ENCODE measurements around the gene MSN. TPM values are rescaled to one million over a fixed set of nuclear protein-coding genes. Genes with fewer than 3 reads are reported as not detected.

The MSN gene
- total and polyA plus RNA-seq, 2 of the 13 experiments (the other 11 are each of a cell fraction or from before 2014, with no cell fraction given): 0.15 TPM; not detected in 1

DNA sequence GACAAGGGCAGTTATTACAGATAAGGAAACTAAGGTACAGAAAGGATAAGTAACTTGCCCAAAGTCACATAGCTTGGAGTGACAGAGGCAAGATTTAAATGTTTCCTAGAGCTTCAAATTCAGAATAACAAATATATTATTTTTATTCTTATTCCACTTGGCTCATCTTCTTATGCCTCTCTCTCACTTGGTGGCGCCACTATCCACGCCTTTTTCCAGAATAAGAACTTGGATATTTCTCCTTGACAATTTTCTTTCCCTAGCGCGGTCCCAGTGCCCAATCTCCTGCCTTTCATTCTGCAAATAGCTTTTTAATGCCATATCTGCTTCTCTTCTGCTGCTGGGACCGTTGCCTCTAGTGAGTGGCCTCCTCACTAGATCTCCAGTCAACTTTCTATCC is 78.5 kb downstream of the MSN start:
- Histone ChIP-seq H3K36me3 (replicated peaks in 1 of 2; ENCODE audit: control insufficient read depth in 1 of 2, insufficient read depth in 2 of 2, low read length in 2 of 2) (no peaks in the 10 kb centered on the region), H3K27ac (ENCODE audit: extremely low read length, insufficient read depth, low read length) (no peak overlapping the region), H3K27me3 (ENCODE audit: control insufficient read depth in 1 of 2, insufficient read depth in 2 of 2, low read length in 2 of 2) (no peaks in the 10 kb centered on the region), H3K79me2 (ENCODE audit: insufficient read depth, low read length) (no peaks in the 10 kb centered on the region), H3K4me2 (ENCODE audit: low read depth, low read length) (no peak overlapping the region), H2AFZ (ENCODE audit: low read length) (no peak overlapping the region), H4K20me1 (ENCODE audit: insufficient read depth, low read length) (no peaks in the 10 kb centered on the region), H3K9me3 (ENCODE audit: low read length) (no peaks in the 10 kb centered on the region), H3K4me1 (ENCODE audit: insufficient read depth, low read length) (no peaks in the 10 kb centered on the region), H3K4me3 (replicated peaks in 1 of 3; ENCODE audit: insufficient read depth in 1 of 3, low read depth in 2 of 3, low read length in 3 of 3) (no peak overlapping the region), H3K9ac (ENCODE audit: insufficient read depth, low read depth, low read length) (no peak overlapping the region)
- intact Hi-C loops (cut with micrococcal nuclease; ENCODE audit: unreplicated experiment): no loop called here
- WGBS (ENCODE audit: low lambda C conversion rate): 2% methylated on average over 5 of the region's 5 CpGs
- ATAC-seq (no peak), DNase-seq (ENCODE audit: low spot score) (no peak), FAIRE-seq (no peak)
- no TSS peak for BruUV-seq (replicated peaks)
- ChIA-PET POLR2A (no interaction called here), CTCF (ENCODE audit: low intra/inter-chr PET ratio, low total read pairs) (no interaction called here)
- TF ChIP-seq, protein P1, sequence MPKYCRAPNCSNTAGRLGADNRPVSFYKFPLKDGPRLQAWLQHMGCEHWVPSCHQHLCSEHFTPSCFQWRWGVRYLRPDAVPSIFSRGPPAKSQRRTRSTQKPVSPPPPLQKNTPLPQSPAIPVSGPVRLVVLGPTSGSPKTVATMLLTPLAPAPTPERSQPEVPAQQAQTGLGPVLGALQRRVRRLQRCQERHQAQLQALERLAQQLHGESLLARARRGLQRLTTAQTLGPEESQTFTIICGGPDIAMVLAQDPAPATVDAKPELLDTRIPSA (CRISPR knock-in tag; IDR thresholded peaks at IDR 0.05; ENCODE audit: borderline replicate concordance): no peak
- TF ChIP-seq DMAP1 (CRISPR knock-in tag; IDR thresholded peaks at IDR 0.05): no peak
- TF ChIP-seq, protein P2, sequence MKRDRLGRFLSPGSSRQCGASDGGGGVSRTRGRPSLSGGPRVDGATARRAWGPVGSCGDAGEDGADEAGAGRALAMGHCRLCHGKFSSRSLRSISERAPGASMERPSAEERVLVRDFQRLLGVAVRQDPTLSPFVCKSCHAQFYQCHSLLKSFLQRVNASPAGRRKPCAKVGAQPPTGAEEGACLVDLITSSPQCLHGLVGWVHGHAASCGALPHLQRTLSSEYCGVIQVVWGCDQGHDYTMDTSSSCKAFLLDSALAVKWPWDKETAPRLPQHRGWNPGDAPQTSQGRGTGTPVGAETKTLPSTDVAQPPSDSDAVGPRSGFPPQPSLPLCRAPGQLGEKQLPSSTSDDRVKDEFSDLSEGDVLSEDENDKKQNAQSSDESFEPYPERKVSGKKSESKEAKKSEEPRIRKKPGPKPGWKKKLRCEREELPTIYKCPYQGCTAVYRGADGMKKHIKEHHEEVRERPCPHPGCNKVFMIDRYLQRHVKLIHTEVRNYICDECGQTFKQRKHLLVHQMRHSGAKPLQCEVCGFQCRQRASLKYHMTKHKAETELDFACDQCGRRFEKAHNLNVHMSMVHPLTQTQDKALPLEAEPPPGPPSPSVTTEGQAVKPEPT (CRISPR knock-in tag; IDR thresholded peaks at IDR 0.05; ENCODE audit: low read depth): no peak
- TF ChIP-seq SP4 (CRISPR knock-in tag; IDR thresholded peaks at IDR 0.05): no peak
- in situ Hi-C loops (cut with HindIII; ENCODE audit: extremely low pct_ligation_motif_present, low pct_unique_long_range_greater_than_20kb): no loop called here

DNA sequence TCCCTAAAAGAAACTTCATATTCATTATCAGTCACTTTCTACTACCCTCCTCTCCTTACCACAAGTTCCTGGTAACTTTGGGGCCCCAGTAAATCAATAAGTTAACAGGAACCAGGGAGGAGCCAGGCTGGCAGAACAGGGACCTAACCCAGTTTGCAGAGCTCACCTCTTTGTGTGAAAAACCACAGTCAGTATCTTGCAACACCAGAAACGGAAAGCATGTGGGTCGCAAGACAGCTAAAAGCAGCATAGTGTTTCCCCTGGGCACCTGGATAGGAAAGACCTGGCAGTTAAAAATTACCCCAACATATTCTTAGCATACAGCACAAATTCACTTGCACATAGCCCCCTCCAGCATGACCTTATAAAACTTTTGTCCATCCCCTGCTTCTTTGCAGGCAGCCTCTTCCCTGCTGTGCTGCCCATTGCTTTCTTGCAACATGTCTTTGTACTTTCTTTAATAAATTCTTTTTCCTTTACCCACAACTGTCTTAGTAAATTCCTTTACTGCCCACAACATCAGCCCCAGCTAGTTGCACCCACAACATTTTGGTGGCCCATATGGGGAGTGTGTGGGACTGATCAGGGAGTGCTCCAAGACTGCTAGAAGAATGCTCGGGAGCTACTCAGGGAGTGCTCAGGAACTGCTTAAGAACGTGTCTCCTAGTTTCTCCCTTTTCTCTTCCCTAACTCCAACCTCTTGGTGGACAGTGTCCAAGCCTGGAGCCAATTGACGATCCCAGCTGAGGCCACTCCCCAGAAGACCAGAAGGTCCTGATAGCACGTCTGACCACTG is 83.4 kb downstream of the MSN start:
- in situ Hi-C loops (cut with HindIII; ENCODE audit: extremely low pct_ligation_motif_present, low pct_unique_long_range_greater_than_20kb) (no loop called here), intact Hi-C loops (cut with micrococcal nuclease; ENCODE audit: unreplicated experiment) (no loop called here)
- Histone ChIP-seq H3K9me3 (ENCODE audit: low read length) (no peaks in the 10 kb centered on the region), H4K20me1 (ENCODE audit: insufficient read depth, low read length) (no peaks in the 10 kb centered on the region), H3K27ac (ENCODE audit: extremely low read length, insufficient read depth, low read length) (no peak overlapping the region), H3K4me2 (ENCODE audit: low read depth, low read length) (no peak overlapping the region), H3K4me3 (replicated peaks in 1 of 3; ENCODE audit: insufficient read depth in 1 of 3, low read depth in 2 of 3, low read length in 3 of 3) (no peak overlapping the region), H3K36me3 (replicated peaks in 1 of 2; ENCODE audit: control insufficient read depth in 1 of 2, insufficient read depth in 2 of 2, low read length in 2 of 2) (no peaks in the 10 kb centered on the region), H3K27me3 (ENCODE audit: control insufficient read depth in 1 of 2, insufficient read depth in 2 of 2, low read length in 2 of 2) (no peaks in the 10 kb centered on the region), H3K4me1 (ENCODE audit: insufficient read depth, low read length) (no peaks in the 10 kb centered on the region), H3K79me2 (ENCODE audit: insufficient read depth, low read length) (no peaks in the 10 kb centered on the region), H3K9ac (ENCODE audit: insufficient read depth, low read depth, low read length) (no peak overlapping the region), H2AFZ (ENCODE audit: low read length) (no peak overlapping the region)
- no TSS peak for BruUV-seq (replicated peaks)
- ChIA-PET POLR2A (no interaction called here), CTCF (ENCODE audit: low intra/inter-chr PET ratio, low total read pairs) (no interaction called here)
- ATAC-seq: no peak
- FAIRE-seq: no peak
- WGBS (ENCODE audit: low lambda C conversion rate): 40% methylated on average over 4 of the region's 6 CpGs
- DNase-seq (ENCODE audit: low spot score): no peak
- TF ChIP-seq, protein P3, sequence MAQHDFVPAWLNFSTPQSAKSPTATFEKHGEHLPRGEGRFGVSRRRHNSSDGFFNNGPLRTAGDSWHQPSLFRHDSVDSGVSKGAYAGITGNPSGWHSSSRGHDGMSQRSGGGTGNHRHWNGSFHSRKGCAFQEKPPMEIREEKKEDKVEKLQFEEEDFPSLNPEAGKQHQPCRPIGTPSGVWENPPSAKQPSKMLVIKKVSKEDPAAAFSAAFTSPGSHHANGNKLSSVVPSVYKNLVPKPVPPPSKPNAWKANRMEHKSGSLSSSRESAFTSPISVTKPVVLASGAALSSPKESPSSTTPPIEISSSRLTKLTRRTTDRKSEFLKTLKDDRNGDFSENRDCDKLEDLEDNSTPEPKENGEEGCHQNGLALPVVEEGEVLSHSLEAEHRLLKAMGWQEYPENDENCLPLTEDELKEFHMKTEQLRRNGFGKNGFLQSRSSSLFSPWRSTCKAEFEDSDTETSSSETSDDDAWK (CRISPR knock-in tag; IDR thresholded peaks at IDR 0.05): no peak
- no peak for TF ChIP-seq JUNB (CRISPR knock-in tag; IDR thresholded peaks at IDR 0.05; ENCODE audit: borderline replicate concordance)
- TF ChIP-seq, protein P4, sequence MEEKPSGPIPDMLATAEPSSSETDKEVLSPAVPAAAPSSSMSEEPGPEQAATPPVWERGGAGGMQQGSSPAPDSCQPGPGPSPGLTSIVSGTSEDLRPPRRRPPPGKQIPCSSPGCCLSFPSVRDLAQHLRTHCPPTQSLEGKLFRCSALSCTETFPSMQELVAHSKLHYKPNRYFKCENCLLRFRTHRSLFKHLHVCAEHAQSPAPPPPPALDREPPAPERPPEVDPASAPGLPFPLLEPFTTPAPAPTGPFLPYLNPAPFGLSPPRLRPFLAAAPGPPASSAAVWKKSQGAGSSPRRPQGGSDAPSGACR (CRISPR knock-in tag; IDR thresholded peaks at IDR 0.05): no peak
- TF ChIP-seq, protein P5, sequence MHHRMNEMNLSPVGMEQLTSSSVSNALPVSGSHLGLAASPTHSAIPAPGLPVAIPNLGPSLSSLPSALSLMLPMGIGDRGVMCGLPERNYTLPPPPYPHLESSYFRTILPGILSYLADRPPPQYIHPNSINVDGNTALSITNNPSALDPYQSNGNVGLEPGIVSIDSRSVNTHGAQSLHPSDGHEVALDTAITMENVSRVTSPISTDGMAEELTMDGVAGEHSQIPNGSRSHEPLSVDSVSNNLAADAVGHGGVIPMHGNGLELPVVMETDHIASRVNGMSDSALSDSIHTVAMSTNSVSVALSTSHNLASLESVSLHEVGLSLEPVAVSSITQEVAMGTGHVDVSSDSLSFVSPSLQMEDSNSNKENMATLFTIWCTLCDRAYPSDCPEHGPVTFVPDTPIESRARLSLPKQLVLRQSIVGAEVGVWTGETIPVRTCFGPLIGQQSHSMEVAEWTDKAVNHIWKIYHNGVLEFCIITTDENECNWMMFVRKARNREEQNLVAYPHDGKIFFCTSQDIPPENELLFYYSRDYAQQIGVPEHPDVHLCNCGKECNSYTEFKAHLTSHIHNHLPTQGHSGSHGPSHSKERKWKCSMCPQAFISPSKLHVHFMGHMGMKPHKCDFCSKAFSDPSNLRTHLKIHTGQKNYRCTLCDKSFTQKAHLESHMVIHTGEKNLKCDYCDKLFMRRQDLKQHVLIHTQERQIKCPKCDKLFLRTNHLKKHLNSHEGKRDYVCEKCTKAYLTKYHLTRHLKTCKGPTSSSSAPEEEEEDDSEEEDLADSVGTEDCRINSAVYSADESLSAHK (CRISPR knock-in tag; IDR thresholded peaks at IDR 0.05; ENCODE audit: borderline replicate concordance): no peak
- TF ChIP-seq KDM6A (CRISPR knock-in tag; IDR thresholded peaks at IDR 0.05; ENCODE audit: low read depth): no peak
- TF ChIP-seq NCOA1 (CRISPR knock-in tag; IDR thresholded peaks at IDR 0.05): no peak

Measured in HepG2 (cell line).